Mesenteric fat pad (tissue), 1 donor: ENCODE results near the gene TUBA1C. TPM values are rescaled to one million over a fixed set of nuclear protein-coding genes. Genes with fewer than 3 reads are reported as not detected.
A peak's percentile ranks its signal among the peaks of the same experiment; 100 is the strongest.
"Not testable (repeated sequence)": the region's sequence is repeated elsewhere in the genome, so short reads cannot be mapped to it uniquely, and the experiment has no call there.

ENCODE experiments used
- DNase-seq: peaks from one replicate; pipeline ENCODE4 v3.0.0-alpha.2; 2020; ENCODE audit warnings: low spot score
- total RNA-seq: library from RNA; stranded (reverse); fragmentation: NEBNext Ultra II Directional; extraction: Animal tissue kit (Norgen Biotek cat#: 25700); gene quantifications from one replicate; pipeline ENCODE4 v1.2.1, GENCODE V29; 2021
- donor health status: DM: yes; HTN: yes; CAD: no.

The TUBA1C gene
- total RNA-seq, 1 donor from 2014 or later: 173 TPM

DNA sequence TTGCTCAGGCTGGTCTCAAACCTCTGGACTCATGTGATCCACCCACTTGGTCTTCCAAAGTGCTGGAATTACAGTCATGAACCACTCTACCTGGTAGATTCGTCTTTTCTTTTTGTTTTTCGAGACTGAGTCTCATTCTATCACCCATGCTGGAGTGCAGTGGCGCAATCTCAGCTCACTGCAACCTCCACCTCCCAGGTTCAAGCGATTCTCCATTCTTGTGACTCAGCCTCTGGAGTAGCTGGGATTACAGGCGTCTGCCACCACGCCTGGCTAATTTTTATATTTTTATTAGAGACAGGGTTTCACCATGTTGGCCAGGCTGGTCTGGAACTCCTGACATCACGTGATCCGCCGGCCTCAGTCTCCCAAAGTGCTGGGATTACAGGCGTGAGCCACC lies 9.4 kb upstream of the TUBA1C start:
- not testable (repeated sequence) for DNase-seq

GRCh38 chr12:49255857-49256637 lies 8.8 kb upstream of the TUBA1C start:
- no peak for DNase-seq

DNA sequence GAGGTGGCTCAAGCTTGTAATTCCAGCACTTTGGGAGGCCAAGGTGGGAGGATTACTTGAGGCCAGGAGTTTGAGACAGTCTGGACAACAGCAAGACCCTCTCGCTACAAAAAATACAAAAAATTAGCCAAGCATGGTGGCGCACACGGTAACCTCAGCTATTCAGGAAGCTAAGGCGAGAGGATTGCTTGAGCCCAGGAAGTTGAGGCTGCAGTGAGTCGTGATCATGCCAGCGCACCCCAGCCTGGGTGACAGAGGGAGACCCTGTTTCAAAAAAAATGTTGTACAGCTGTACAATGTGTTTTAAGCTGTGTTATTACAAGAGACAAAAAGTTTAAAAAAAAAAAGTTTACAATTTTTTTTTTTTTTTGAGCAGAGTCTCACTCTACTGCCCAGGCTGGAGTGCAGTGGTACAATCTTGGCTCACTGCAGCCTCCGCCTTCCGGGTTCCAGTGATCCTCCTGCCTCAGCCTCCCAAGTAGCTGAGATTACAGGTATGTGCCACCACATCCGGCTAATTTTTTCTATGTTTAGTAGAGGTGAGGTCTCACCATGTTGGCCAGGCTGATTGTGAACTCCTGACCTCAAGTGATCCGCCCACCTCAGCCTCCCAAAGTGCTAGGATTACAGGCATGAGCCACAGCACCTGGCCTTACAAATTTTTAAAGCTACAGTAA lies 7.2 kb upstream of the TUBA1C start:
- not testable (repeated sequence) for DNase-seq

- DNase-seq: no peak
Observed at GRCh38 chr12:49259452-49259851, 5.4 kb upstream of the TUBA1C start.

- no peak for DNase-seq
Observed at GRCh38 chr12:49260166-49260565, 4.7 kb upstream of the TUBA1C start.

DNA sequence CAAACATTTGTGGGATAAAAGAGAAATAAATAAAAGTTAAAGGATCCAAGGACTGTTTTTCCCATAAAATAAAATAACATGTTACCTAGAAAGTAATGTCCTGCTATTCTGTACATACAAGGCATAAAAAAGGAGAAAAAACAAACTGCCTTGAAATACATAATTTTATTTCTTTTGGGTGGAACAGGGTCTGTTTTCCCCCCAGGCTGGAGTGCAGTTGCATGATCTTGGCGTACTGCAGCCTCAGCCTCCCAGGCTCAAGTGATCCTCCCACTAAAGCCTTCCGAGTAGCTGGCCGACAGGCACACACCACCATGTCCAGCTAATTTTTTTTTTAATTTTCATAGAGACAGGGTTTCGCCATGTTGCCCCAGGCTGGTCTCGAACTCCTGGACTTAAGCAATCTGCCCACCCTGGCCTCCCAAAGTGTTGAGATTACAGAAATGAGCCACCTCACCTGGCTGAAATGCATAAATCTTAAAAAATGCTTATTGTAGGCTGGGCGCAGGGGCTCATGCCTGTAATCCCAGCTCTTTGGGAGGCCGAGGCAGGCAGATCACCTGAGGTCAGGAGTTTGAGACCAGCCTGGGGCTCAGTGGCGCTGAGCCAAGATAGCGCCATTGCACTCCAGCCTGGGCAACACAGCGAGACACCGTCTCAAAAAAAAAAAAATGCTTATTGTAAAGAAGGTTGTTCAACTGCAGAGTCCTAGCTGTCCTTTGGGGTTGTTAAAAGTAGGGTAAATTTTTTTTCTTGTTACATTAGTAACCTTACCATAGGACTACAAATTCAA lies 4.1 kb upstream of the TUBA1C start:
- no peak for DNase-seq

GRCh38 chr12:49261721-49262120 lies 3.2 kb upstream of the TUBA1C start:
- no peak for DNase-seq

DNA sequence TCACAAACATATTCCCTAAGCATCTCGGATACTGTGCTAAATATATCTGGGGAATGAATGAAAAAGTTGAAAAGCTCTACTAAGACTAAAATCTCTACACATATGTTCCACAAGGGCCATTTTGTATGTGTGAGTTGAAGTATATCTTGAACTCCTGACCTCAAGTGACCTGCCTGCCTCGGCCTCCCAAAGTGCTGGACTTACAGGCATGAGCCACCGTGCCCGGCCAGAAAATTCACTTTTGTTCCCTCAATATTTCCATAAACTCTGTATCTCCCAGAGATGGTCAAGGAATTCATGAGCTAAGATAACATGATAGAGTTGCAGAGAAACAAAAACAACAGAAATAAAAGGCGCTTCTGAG lies 1.5 kb upstream of the TUBA1C start:
- DNase-seq: no peak

GRCh38 chr12:49264466-49264872 lies 413 bp upstream of the TUBA1C start:
- peak; percentile 91 for DNase-seq

DNA sequence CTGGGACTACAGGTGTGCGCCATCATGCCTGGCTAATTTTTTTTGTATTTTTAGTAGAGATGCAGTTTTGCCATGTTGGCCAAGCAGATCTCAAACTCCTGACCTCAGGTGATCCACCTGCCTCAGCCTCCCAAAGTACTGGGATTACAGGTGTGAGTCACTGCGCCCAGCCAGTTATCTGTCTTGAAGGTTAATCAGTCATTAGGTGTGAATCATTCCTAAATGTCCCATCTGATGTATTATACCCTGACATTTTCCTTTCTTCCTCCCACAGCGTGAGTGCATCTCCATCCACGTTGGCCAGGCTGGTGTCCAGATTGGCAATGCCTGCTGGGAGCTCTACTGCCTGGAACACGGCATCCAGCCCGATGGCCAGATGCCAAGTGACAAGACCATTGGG lies 4.3 kb downstream of the TUBA1C start:
- DNase-seq: not testable (repeated sequence)

DNA sequence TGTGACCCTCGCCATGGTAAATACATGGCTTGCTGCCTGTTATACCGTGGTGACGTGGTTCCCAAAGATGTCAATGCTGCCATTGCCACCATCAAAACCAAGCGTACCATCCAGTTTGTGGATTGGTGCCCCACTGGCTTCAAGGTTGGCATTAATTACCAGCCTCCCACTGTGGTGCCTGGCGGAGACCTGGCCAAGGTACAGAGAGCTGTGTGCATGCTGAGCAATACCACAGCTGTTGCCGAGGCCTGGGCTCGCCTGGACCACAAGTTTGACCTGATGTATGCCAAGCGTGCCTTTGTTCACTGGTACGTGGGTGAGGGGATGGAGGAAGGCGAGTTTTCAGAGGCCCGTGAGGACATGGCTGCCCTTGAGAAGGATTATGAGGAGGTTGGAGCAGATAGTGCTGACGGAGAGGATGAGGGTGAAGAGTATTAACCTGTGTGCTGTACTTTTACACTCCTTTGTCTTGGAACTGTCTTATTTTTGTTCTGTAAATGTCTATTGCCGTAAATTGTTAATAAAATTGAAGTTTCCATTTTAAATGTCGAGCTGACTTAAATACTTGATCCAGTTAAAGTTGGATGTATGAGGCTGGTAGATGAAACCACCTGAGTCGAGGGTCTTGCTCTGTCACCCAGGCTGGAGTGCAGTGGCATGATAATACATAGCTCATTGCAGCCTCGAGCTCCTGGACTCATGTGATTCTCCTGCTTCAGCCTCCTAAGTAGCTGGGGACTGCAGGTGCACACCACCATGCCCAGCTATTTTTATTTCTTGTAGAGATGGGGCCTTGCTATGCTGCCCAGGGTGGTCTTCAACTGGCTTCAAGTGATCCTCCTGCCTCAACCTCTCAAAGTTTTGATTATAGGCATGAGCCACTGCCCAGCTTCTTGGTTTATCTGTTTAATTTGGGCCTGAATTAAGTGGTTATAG lies 8.2 kb downstream of the TUBA1C start:
- no peak for DNase-seq

DNA sequence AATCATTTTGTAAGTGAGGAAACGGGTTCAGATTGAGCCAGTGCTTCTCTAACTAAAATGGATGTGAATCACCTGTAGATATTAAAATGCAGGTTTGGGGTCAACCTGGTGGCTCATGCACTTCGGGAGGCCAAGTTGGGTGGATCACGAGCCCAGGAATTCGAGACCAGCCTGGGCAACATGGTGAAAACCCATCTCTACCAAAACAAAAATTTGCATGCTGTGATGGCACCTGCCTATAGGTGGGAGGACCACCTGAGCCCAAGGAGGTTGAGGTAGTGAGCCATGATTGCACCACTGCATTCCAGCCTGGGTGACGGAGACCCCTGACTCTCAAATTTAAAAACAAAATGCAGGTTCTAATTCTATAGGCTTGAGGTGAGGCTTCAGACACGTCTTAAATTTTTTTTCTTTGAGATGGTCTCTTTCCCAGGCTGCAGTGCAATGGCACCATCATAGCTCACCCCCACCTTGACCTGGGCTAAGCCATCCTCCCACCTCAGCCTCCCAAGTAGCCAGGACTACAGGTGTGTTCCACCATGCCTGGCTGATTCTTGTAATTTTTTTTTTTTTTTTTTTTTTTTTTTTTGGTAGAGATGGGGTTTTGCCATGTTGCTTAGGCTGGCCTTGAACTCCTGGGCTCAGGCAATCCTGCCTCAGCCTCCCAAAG lies 9.0 kb downstream of the TUBA1C start:
- DNase-seq: no peak

DNA sequence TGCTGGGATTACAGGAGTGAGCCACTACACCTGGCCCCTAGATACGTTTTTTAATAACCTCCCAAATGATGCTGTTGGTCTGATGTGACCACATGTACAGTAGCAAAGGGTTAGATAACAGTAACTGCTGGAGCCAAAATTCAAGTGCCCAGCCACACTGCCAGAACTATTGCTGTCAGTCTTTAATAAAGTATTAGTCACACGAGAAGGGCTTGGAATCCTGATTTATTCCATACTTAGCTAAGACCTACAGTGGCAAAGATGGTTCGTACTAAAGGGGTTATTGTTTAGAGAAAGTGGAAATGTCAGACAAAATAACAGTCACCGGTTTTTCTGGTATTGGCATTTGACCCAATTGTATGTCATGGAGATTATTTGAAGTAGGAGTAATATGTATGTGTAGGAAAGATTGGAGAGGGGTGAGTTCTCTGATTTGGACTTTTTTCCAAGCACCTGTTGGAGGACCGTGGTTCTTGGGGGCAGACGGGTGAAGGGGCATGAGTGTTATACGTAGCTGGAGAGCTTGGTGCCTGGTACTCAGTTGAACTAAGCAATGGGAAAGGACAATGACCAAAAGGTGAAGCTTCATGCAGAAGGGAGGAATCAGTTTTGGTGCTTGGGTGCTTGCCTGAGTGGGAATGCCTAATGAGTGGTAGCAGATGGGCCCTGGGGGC lies 9.7 kb downstream of the TUBA1C start:
- DNase-seq: no peak

DNA sequence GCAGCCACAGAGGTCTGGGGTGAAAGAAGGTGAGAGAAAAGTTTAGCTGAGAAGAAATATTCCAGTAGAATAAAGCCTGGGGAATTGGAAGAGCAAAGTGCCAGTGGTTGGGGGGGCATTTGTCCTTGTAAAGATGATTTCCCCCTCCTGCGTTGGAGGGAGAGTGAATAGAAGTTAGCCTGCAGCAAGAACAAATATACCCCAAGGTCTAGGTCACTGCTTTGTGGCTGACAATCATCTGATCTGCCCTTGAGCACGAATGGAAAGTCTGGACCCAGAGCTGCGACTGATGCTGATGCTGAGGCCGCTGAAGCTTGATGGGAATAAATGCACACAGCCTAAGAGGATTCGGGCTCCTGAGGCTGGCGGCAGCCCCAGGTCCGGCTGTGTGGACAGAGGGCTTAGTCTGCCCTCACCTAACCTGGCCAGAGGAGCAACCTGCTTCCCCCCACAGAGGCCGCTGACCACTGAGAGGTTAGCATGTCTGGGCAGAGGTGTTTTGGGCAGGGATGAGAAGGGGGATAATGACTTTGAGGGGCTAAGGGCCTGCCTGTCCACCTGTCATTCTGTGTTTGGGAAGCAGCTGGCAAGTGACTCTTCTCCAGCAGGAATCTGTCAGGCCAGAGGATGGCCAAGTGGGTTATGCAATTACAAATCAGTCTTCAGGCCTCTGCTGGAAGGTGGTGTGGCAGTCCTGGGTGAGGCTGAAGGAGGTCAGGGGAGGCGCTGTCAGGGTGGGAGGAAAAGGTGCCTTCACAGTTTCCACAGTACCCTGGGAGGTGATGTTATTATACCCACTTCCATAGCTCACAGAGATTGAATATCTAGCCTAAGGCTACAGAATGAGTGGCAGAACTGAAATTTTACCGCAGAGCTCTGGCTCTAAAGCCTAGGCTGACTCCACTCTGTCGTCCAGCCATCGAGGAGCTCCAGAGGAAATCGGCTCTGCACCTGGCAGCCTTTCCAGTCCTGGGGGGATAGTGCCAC lies 11.7 kb downstream of the TUBA1C start:
- no peak for DNase-seq

DNA sequence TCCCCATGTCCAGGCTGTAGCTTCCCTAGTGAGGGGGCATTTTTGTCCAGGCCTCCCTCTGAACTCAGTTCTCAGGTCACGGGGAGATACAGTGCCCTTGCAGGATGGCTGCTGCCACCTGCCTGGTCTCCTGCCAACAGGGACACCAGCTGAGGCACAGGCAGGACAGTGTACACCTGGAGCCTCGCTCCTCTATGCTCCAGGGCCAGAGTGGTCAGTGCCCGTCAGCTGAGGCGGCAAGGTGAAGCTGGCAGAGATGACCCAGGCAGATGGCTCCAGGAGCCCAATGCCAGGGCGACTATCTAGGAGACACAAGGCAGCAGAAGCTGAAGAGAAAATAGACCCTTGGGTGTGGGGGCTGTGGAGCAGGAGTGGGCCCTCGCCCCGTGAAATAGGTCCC lies 12.6 kb downstream of the TUBA1C start:
- DNase-seq: no peak

GRCh38 chr12:49279706-49280159 lies 14.9 kb downstream of the TUBA1C start:
- no peak for DNase-seq

DNA sequence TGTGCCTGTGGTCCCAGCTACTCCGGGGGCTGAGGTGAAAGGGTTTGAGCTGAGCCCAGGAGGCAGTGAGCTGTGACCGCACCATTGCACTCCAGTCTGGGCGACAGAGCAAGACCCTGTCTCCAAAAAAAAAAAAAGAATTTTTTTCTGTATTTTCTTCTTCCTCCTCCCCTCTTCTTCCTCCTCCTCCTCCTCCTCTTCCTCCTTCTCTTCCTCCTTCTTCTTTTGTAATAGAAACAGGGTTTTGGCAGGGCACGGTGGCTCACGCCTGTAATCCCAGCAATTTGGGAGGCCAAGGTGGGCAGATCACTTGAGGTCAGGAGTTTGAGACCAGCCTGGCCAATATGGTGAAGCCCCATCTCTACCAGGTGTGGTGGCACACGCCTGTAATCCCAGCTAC lies 15.7 kb downstream of the TUBA1C start:
- DNase-seq: not testable (repeated sequence)

- DNase-seq: no peak
Observed at GRCh38 chr12:49282302-49282701, 17.4 kb downstream of the TUBA1C start.
